ENCODE measurements around the gene ANKRD24. TPM values are rescaled to one million over a fixed set of nuclear protein-coding genes. Genes with fewer than 3 reads are reported as not detected.

The ANKRD24 gene
- total RNA-seq, 4 donors from 2014 or later, result 0.54 to 1.2 (median 0.77) TPM

DNA sequence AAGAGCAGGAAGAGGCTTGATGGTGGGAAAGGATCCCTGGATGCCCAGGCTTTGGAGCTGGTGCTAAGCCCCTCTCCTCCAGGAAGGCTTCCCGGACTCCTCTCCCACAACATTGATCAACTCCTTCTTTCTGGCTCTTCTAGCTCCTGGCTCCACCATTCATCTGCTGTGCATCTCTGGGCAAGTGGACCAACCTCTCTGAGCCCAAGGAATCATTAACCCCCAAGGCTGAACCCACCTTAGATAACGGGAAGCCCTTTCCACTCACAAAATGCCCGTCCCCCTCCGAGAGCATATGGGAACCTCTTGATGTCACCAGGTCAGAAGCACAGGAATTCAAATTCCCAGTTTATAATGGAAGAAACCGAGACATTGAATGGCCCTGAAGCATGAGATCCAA lies 5.3 kb upstream of the ANKRD24 start:
- WGBS, 2 donors, result 94 to 97% methylated on average over 5 of the region's 5 CpGs
- no peaks in the 10 kb centered on the region for H3K9me3 ChIP-seq
- peaks cover 0 to 3% of the 10 kb centered on the region in 2 donors for H3K36me3 ChIP-seq
- H3K4me1 ChIP-seq, result peaks cover 9 to 15% of the 10 kb centered on the region in 2 donors
- no peak overlapping the region for H3K27ac ChIP-seq
- no peaks in the 10 kb centered on the region for H3K27me3 ChIP-seq
- no peak overlapping the region for H3K4me3 ChIP-seq (replicated peaks in 1 of 3)
- DNase-seq, result no peak
- intact Hi-C loops (cut with DNase I), result no loop called here
- TF ChIP-seq, protein P1, sequence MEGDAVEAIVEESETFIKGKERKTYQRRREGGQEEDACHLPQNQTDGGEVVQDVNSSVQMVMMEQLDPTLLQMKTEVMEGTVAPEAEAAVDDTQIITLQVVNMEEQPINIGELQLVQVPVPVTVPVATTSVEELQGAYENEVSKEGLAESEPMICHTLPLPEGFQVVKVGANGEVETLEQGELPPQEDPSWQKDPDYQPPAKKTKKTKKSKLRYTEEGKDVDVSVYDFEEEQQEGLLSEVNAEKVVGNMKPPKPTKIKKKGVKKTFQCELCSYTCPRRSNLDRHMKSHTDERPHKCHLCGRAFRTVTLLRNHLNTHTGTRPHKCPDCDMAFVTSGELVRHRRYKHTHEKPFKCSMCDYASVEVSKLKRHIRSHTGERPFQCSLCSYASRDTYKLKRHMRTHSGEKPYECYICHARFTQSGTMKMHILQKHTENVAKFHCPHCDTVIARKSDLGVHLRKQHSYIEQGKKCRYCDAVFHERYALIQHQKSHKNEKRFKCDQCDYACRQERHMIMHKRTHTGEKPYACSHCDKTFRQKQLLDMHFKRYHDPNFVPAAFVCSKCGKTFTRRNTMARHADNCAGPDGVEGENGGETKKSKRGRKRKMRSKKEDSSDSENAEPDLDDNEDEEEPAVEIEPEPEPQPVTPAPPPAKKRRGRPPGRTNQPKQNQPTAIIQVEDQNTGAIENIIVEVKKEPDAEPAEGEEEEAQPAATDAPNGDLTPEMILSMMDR (IDR thresholded peaks at IDR 0.05), result no peak
- no peak for TF ChIP-seq POLR2A (IDR thresholded peaks at IDR 0.05)

GRCh38 chr19:4178990-4179389 lies 3.5 kb upstream of the ANKRD24 start:
- peaks cover 15 to 16% of the 10 kb centered on the region in 2 donors for H3K4me1 ChIP-seq
- H3K27ac ChIP-seq, result no peak overlapping the region
- DNase-seq, result no peak
- H3K36me3 ChIP-seq, result peaks cover 0 to 3% of the 10 kb centered on the region in 2 donors
- 94% methylated on average over 18 of the region's 18 CpGs for WGBS, 2 donors
- no peak for TF ChIP-seq POLR2A (IDR thresholded peaks at IDR 0.05)
- TF ChIP-seq, protein P1 (IDR thresholded peaks at IDR 0.05), result no peak
- no peaks in the 10 kb centered on the region for H3K27me3 ChIP-seq
- H3K4me3 ChIP-seq (replicated peaks in 1 of 3), result no peak overlapping the region
- no peaks in the 10 kb centered on the region for H3K9me3 ChIP-seq
- intact Hi-C loops (cut with DNase I), result no loop called here

GRCh38 chr19:4181053-4181508 lies 1.4 kb upstream of the ANKRD24 start:
- WGBS, 2 donors, result 76 to 86% methylated on average over 2 of the region's 2 CpGs
- Histone ChIP-seq H3K27ac (no peak overlapping the region), H3K4me3 (replicated peaks in 1 of 3) (no peak overlapping the region), H3K9me3 (no peaks in the 10 kb centered on the region), H3K27me3 (no peaks in the 10 kb centered on the region), H3K4me1 (peaks cover 15 to 16% of the 10 kb centered on the region in 2 donors), H3K36me3 (peaks cover 0 to 3% of the 10 kb centered on the region in 2 donors)
- intact Hi-C loops (cut with DNase I), result loop anchor here (5.0 to 10.0 kb wide), 2 partner anchors 59 to 196 kb away; partner anchors contain the start of genes EEF2 and MAP2K2
- TF ChIP-seq, protein P1 (IDR thresholded peaks at IDR 0.05), result no peak
- no peak for TF ChIP-seq POLR2A (IDR thresholded peaks at IDR 0.05)
- DNase-seq, result no peak

GRCh38 chr19:4183967-4184717 lies 1.7 kb downstream of the ANKRD24 start:
- intact Hi-C loops (cut with DNase I), result loop anchor here (5.0 to 10.0 kb wide), 2 partner anchors 62 to 199 kb away; partner anchors contain the start of genes EEF2 and MAP2K2
- no peaks in the 10 kb centered on the region for H3K36me3 ChIP-seq
- TF ChIP-seq, protein P1 (IDR thresholded peaks at IDR 0.05), result no peak
- TF ChIP-seq POLR2A (IDR thresholded peaks at IDR 0.05), result no peak
- no peaks in the 10 kb centered on the region for H3K27me3 ChIP-seq
- H3K4me1 ChIP-seq, result peaks cover 15 to 16% of the 10 kb centered on the region in 2 donors
- 35 to 46% methylated on average over 20 to 21 of the region's 23 CpGs for whole genome bisulfite sequencing, 2 donors
- no peaks in the 10 kb centered on the region for H3K9me3 ChIP-seq
- no peak overlapping the region for H3K27ac ChIP-seq
- DNase-seq, result no peak
- H3K4me3 ChIP-seq (replicated peaks in 1 of 3), result no peak overlapping the region

Measured in thyroid gland (tissue), 4 donors.